Measurements from ENCODE around the gene RASA3. TPM values are rescaled to one million over a fixed set of nuclear protein-coding genes. Genes with fewer than 3 reads are reported as not detected.
A peak's percentile ranks its signal among the peaks of the same experiment; 100 is the strongest.

RASA3 gene
- total and polyA plus RNA-seq, 9 of the 15 experiments (the other 6 are each of a cell fraction or from before 2014, with no cell fraction given) = 0.72 to 25.3 (median 14.4) TPM

DNA sequence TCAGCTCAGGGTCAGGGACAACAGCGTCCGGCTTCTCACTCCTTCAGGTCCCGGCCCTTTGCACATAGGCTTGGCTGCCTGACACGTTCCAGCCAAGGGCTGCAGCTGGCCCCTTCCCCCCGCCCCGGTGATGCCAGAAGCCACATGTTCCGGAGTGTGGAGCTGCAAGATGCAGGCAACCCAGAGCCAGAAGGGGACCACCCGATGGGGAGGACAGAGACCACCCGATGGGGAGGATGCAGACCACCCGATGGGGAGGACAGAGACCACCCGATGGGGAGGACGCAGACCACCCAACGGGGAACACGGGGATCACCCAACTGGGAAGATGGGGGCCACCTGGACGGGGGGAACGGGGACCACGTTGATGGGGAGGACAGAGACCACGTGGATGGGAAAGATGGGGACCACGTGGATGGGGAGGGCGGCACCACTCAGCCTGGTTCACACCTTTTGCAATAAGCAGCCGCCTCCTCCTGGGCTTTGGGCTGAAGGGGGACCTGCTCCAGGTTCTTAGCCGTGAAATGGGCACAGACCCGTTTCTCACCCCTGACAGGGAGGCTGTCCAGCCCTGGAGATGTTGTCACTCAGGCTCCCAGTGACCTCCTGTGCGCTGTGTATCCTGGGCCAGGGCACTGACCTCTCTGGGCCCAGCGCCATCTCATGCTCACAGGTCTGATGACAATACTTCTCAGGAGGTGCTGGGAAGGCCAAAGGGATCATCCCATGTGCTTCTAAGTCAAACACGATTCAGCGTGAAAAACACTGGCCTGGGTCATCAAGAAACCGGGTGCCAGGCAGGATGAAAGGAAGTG, 193.1 kb downstream of the RASA3 start (continued):
- no peak for TF ChIP-seq NCOA1 (IDR thresholded peaks at IDR 0.05; ENCODE audit: low read depth)
- no peak for TF ChIP-seq ZNF707 (CRISPR knock-in tag; conservative IDR thresholded peaks at IDR 0.05)
- TF ChIP-seq, protein P1, sequence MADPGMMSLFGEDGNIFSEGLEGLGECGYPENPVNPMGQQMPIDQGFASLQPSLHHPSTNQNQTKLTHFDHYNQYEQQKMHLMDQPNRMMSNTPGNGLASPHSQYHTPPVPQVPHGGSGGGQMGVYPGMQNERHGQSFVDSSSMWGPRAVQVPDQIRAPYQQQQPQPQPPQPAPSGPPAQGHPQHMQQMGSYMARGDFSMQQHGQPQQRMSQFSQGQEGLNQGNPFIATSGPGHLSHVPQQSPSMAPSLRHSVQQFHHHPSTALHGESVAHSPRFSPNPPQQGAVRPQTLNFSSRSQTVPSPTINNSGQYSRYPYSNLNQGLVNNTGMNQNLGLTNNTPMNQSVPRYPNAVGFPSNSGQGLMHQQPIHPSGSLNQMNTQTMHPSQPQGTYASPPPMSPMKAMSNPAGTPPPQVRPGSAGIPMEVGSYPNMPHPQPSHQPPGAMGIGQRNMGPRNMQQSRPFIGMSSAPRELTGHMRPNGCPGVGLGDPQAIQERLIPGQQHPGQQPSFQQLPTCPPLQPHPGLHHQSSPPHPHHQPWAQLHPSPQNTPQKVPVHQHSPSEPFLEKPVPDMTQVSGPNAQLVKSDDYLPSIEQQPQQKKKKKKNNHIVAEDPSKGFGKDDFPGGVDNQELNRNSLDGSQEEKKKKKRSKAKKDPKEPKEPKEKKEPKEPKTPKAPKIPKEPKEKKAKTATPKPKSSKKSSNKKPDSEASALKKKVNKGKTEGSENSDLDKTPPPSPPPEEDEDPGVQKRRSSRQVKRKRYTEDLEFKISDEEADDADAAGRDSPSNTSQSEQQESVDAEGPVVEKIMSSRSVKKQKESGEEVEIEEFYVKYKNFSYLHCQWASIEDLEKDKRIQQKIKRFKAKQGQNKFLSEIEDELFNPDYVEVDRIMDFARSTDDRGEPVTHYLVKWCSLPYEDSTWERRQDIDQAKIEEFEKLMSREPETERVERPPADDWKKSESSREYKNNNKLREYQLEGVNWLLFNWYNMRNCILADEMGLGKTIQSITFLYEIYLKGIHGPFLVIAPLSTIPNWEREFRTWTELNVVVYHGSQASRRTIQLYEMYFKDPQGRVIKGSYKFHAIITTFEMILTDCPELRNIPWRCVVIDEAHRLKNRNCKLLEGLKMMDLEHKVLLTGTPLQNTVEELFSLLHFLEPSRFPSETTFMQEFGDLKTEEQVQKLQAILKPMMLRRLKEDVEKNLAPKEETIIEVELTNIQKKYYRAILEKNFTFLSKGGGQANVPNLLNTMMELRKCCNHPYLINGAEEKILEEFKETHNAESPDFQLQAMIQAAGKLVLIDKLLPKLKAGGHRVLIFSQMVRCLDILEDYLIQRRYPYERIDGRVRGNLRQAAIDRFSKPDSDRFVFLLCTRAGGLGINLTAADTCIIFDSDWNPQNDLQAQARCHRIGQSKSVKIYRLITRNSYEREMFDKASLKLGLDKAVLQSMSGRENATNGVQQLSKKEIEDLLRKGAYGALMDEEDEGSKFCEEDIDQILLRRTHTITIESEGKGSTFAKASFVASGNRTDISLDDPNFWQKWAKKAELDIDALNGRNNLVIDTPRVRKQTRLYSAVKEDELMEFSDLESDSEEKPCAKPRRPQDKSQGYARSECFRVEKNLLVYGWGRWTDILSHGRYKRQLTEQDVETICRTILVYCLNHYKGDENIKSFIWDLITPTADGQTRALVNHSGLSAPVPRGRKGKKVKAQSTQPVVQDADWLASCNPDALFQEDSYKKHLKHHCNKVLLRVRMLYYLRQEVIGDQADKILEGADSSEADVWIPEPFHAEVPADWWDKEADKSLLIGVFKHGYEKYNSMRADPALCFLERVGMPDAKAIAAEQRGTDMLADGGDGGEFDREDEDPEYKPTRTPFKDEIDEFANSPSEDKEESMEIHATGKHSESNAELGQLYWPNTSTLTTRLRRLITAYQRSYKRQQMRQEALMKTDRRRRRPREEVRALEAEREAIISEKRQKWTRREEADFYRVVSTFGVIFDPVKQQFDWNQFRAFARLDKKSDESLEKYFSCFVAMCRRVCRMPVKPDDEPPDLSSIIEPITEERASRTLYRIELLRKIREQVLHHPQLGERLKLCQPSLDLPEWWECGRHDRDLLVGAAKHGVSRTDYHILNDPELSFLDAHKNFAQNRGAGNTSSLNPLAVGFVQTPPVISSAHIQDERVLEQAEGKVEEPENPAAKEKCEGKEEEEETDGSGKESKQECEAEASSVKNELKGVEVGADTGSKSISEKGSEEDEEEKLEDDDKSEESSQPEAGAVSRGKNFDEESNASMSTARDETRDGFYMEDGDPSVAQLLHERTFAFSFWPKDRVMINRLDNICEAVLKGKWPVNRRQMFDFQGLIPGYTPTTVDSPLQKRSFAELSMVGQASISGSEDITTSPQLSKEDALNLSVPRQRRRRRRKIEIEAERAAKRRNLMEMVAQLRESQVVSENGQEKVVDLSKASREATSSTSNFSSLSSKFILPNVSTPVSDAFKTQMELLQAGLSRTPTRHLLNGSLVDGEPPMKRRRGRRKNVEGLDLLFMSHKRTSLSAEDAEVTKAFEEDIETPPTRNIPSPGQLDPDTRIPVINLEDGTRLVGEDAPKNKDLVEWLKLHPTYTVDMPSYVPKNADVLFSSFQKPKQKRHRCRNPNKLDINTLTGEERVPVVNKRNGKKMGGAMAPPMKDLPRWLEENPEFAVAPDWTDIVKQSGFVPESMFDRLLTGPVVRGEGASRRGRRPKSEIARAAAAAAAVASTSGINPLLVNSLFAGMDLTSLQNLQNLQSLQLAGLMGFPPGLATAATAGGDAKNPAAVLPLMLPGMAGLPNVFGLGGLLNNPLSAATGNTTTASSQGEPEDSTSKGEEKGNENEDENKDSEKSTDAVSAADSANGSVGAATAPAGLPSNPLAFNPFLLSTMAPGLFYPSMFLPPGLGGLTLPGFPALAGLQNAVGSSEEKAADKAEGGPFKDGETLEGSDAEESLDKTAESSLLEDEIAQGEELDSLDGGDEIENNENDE (IDR thresholded peaks at IDR 0.05; ENCODE audit: low read depth, low read length) = no peak
- TF ChIP-seq, protein P2, sequence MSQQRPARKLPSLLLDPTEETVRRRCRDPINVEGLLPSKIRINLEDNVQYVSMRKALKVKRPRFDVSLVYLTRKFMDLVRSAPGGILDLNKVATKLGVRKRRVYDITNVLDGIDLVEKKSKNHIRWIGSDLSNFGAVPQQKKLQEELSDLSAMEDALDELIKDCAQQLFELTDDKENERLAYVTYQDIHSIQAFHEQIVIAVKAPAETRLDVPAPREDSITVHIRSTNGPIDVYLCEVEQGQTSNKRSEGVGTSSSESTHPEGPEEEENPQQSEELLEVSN (IDR thresholded peaks at IDR 0.05; ENCODE audit: borderline replicate concordance in 1 of 2, extremely low read depth in 1 of 2, insufficient read depth in 1 of 2, insufficient read length in 1 of 2, low read depth in 1 of 2, low read length in 1 of 2, poor library complexity in 1 of 2, severe bottlenecking in 1 of 2) = peak; percentile 62 to 75
- no peak for TF ChIP-seq CEBPG (CRISPR knock-in tag; IDR thresholded peaks at IDR 0.05)
- TF ChIP-seq CEBPG (tag; conservative IDR thresholded peaks at IDR 0.05 in 1 of 2, IDR thresholded peaks at IDR 0.05 in 1 of 2) = no peak

Measured in K562 (cell line).